NK-92 (cell line): ENCODE results near the gene NRG2.

Experiments
- DNase-seq: peaks from one replicate; lab custom pipeline; 2025; ENCODE audit not compliant: unreplicated experiment; lab: John Stamatoyannopoulos, UW

The NRG2 gene

DNA sequence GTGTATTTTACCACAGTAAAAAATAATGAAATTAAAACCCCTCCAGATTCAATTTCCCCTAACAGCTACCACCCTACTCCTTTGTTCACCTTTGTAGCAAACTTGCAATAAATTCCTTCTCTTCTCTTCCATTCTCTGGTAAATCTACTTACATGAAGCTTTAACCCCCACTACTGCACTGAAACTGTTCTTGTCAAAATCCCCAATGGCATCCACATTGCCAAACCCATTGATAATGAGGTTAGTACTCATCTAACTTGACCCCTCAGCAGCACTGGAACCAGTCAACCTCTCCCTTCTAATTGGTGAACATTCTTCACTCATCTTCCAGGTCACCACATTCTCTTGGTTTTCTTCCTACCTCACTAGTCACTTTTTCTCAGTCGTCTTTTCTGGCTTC, 29.6 kb downstream of the NRG2 start:
- no peak for DNase-seq

DNA sequence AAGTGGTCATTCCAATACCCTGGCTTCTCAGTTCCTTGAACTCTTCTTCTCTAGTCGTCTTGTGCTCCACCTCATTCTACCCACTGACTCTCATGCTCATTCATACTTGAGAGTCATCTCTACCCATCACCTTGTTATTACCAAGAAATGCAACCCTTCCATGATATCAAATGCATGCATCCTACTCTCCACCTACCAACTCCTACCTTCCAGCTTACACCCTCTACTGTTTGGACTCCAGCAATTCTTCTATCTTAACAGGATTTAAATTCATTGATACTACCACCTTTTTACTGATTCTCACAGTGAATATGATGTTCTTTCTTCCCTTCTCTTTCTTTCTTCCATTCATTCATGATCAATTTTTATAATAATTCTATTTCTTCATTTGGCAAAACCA, 30.7 kb downstream of the NRG2 start:
- DNase-seq: no peak

DNA sequence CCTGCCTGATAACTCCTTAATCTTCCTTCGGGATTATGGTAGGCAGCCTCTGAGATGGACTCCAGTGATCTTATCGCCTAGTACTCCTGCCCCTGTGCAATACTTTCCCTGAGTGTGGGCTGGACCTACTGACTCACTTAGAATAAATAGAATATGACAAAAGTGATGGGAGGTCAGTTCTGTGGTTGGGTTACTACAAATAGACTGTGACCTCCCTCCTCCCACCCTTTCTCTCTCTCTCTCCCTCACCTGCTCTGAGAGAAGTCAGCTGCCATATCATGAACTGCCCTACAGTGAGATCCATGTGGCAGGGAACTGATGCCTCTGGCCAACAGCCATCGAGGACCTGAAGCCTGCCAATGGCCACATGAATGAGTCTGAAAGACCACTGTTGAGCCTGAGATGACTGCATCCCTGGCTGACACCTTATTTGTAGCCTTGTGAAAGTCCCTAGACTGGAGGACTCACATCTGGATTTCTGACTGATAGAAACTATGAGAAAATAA, 31.7 kb downstream of the NRG2 start:
- no peak for DNase-seq

DNA sequence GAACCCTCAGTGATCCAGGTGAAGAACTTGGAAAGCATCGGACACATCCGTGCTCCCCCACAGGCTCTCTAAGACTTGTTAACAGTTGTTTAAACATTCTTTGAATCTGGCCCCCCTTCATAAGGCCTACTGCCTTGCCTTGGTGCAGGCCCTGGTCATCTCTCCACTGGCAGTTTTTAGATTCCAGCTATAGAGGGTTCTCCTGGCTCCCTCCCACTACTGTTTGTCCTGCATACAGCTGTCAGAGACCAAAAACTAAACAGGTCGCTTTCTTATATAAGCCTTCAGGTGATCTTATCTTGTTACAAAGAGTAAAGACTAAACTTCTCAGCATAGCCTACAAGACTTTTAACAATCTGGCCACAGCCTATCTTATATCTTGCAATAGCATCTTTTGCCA, 32.3 kb downstream of the NRG2 start:
- DNase-seq: no peak

DNA sequence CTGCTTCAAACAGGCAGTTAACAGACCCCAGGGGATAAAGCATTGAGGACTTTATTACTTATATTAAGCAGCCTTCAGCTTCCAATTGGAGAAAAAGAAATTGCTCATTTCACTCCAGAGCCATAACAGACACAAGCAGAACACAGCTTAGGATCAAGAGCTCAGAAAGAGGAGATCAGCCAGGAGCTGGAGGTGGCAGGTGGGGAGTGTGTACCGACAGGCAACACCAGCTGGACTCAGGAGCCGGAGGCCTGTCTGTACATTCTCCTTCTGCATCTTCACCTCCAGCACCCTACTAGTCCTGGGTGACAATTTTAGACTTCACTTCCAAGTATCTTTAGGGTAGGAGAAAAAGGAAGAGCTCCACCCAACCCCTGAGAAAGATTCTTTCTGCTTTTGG, 35.8 kb downstream of the NRG2 start:
- no peak for DNase-seq

DNA sequence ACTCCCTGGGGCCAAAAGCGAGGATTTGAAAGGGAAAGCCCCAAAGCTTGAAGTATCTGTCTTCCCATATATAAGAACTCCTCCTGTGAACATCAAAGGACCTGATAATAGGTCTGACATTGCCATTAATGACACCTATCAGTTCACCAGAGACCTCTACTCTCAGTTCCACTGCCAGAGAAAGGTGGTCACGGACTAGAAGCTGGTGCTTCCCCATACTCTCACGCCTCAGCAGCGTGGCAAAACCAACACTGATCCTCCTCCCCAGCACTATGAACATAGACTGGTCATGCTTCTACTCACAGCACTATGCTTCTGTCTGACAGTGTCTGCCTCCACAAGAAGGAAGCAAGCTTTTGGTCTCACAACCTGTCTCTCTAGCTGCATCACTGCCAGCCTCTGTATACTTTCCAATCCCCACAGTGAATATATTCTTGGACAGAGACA, 37.9 kb downstream of the NRG2 start:
- no peak for DNase-seq

DNA sequence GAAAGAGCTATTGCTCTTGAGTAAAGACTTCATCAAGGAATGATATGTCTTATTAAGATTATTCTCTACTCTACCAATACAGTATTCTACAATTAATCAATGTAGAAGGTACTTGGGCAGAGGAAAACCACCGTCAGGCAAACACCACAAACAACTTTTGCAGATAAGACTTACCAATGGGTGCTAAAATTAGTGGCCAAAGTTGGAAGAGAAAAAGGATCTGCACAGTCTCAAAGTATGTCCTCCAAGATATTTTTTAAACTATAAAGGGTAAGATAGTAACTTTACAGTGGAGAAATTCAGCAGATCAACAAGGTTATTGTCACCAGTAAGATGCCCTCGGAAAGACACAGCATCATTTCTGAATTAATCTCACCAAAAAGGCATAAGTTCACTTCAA, 38.9 kb downstream of the NRG2 start:
- no peak for DNase-seq

DNA sequence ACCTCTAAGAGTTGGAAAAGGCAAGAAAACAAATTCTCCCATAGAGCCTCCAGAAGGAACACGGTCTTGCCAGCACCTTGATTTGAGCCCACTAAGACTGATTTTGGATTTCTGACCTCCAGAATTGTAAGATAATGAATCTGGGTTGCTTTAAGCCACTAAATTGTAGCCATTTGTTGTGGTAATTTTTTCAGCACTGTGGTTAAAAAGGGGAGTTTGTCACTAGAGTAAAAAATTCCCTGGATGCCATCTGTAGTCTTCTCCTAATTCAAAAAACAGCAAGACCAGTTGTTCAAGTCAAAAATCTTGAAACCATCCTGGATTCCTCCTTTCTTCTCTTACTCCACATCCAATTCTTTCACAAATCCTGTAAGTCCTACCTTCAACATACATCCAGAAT, 39.6 kb downstream of the NRG2 start:
- DNase-seq: no peak

DNA sequence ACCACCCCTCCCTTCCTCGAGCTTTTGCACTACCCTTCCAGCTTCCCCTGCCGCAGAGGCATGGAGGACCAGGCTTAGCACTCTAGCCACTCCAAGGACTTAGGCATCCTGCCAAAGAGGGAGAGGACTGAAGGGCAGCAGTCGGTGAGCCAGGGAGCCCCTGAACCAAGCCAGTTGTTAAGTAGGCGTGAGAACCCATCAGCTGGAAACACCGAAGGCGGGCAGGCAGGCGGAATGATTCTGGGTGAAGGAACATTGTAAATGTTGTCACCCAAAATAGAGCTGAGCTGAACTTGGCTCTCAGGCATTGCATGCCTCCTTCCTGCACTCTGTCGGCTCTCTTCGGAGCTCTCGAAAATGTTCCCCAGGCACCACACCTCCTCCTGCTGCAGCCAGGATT, 42.8 kb downstream of the NRG2 start:
- no peak for DNase-seq

DNA sequence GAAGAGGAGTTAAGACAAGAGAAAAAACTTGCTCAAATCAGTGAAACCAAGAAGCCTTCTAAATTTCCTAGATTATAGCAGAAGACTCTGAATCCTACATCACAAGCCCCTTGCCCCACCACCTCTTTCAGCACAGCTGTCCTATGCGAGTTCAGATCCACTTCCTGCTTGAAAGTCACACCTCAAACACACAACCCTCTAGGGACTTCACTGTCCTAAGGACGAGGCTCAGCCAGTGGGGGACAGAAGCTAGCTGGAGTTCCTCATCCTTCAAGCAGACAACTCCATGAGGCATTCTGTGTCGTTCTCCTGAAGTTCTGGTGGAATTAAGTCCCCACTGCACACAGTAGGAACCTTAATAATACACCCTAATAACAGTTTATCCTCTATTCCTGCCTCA, 44.3 kb downstream of the NRG2 start:
- DNase-seq: no peak

DNA sequence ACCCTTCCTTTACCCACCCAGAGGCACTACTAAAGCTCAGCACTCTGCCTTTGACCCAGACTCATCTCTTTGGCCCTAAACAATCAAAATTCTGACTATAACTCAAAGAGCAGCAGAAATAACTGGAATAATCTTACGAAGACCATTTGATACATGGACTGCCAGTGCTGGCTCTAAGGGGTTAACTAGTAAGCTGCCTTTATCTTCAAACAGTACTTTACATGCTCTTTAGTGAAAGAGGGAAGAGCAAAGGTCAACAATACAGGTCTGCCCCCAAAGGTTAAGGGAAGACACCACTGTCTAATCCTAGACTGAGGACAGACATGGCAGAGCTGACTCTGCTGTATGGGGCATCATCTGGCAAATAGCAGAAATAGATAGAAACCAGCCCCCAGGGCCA, 45.8 kb downstream of the NRG2 start:
- no peak for DNase-seq

DNA sequence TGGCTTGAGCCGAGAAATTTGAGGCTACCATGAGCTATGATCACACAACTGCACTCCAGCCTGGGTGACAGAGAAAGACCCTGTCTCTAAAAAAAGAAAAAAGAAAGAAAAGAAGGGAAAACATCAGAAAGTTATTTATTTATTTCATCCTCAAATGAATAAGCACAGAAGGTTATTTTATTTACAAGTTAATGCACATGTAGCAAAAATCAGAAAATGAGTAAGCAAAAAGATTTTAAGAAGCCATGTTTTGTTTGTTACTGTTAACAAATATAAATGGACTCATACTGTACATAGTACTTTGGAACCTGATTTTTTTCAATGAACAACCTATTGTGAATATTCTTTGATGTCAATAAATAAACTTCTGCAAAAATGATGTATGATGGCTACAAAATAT, 47.2 kb downstream of the NRG2 start:
- DNase-seq: no peak

DNA sequence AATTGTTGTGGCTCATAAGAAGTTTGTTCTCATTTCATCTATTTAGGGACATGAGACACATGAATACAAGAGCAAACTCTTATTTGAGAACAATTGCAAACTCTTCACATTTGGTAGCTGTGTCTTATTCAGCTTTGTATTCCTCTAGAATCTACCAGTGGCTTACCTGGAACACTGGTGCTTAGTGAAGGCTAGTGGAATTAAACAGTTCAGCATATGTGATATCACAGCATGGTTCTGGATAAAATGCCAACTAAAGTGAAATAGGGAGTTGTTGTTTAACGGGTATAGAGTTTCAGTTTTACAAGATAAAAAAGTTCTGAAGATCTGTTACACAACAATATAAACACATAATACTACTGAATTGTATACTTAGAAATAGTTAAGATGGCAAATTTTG, 48.9 kb downstream of the NRG2 start:
- no peak for DNase-seq

DNA sequence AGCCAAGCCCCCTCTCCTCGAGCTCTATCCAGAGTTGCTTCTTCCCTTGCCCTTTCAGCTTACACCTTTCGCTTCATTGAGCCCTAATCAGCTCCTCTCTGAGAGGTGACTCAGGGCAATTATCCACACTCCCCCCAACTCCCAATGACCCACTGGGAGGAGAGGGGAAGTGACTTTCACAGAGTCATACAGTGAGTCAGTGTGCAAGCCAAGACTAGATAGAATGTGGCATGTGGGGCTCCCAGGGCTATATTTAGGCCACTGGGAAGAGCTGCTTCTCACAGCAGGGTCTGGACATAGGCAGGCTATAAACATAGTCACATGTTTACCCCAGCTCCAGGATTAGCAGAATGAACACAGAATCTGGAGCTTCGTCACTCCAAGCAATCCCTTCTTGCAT, 57.4 kb downstream of the NRG2 start:
- DNase-seq: no peak

DNA sequence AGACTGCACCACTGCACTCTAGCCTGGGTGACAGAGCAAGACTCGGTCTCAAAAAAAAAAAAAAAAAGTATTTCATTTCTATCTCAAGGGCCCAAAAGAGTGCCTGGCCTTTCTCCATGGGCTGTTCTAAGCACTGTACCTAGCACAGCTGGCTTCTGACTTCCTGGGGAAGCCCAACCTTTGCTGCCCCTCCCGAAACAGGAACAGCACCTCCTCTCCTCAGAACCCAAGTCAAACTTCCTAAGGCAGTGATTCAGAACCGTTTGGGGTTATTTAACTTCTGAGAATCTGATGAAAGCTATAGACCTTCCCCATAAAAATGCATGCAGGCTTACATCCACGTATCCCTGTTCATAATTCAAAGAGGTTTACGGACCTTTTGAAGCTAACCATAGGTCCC, 57.8 kb downstream of the NRG2 start:
- DNase-seq: no peak

DNA sequence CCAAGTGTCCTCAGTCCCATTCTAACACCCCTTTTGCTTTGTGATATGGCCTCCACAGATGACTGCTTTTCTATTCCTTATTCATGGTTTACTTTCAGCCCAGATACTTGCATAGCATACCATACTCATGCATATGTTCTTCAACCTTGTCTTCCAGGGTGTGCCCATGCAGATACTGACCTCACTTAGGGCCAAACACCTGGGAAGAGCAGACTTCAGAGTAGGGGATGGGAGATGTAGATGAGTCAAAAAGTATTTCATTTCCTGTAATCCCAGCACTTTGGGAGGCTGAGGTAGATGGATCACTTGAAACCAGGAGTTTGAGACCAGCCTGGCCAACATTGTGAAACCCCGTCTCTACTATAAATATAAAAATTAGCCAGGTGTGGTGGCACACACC, 58.3 kb downstream of the NRG2 start:
- DNase-seq: no peak

DNA sequence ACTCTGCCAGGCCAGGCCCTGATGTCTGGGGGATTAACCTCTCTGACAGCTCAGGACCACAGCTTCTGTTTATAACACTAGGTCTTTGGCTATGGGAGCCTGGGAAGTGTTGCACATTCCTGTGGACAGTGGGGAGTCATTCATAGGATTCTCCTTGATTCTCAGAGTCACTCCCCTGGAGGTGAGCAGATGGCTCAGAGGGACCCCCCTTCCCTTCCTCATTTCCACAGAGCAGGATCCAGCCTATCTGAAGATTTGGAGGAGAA, 60.2 kb downstream of the NRG2 start:
- DNase-seq: no peak

DNA sequence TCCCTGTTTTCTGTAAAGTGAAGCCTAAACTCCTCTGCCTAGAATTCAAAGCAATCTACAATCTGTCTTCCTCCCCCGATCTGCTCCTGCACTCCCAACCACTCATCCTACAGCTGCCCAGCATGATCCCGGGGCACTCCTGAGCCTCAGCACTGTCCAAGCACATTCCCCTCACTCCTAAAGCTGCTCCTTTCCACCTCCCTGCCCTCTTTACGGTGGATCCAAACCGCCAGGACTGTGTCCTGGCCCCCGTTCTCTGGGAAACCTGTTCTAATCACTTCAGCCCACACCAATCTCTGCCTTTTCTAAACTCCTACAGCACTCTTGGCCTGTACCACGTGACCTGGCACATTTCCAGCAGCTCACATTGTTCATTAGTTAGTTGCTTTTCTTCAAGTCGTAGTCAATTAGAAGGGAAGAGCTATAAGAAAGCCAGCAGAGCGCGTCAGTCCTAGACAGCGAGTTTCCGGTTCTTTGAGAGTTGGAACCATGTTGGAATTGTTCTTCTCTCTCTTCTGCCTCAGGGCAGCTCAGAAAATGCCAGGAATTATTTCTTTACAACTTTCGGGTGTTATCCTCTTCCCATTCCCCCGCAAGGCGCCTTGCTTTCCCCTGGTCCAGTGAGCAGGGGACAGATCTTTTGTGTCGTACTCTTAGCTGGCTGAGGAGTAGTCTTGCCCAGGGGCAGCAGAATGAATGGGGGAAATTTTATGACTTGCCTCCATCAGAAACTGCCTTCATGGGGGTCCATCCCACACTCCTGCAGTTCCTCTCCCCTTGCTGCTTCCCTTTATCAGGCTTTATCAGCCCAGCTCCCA, 60.7 kb downstream of the NRG2 start:
- DNase-seq: no peak

DNA sequence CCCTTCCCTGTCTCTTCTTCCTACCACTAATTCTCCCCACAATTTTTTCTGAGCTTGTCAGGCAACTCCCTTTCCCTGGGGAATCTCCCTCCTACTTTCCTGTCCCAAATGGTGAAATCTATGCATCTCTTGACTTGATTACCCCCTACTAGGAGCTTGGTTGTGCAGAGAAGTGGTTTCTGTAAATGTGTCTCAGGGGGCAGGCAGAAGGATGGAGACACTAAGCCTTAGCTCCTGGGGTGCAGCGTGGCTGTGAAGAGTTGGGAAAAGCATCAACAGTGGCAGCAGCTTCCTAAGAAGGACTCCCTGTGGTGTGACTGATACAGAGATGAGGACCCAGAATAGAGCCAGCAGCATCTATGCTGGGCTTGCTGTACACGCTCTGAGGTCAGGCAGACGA, 62.3 kb downstream of the NRG2 start:
- DNase-seq: no peak

DNA sequence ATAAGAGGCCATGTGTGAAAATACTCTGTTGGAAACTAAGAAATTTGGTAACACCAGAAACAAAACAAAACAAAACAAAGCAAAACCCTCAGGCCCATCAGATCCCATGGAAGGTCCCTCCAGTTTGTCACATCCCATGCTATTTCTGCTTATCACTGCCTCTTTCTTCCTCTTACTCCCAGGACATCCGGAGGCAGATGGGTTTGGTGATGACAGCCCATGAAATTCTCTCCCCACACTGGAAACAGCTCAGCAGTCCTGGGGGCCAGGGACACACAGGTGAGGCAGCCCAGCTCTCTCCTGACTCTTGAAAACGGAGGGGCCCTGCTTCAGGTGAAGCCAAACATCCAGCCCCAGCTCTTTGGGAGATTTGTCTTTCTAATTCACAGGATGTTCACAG, 63.2 kb downstream of the NRG2 start:
- no peak for DNase-seq

DNA sequence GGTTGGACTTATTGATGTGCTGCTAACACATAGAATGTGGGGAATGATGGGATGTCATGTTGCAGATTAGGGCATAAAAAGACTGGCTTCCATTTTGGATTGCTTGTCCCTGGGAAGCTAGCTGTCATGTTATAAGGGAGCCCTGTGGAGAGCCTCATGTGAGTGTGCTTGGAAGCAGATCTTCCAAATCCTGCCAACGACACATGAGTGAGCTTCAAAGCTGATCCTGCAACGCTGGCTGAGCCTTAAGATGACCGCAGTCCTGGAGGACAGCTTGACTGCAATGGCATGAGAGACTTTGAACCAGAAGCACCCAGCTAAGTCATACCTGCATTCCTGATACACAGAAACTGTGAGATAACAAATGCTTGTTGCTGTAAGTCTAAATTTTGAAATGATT, 63.6 kb downstream of the NRG2 start:
- DNase-seq: no peak

DNA sequence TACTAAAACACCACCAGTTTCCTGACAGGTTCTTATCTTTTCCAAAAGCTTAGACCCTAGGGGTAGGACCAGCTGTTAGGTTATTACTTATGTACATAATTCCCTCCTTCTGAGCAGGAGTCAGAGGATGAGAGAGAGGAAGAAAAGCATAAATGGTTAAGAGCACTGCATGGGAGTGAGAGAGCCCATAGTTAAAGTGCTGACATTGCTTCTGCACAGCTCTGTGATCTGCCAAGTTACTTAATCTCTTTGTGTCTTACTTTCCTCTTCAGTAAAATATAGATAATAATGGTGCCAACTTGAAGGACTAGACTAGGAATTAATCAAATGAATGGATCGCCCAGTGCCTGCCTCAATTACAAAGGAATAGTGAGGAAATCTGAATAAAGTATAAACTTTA, 66.4 kb downstream of the NRG2 start:
- no peak for DNase-seq

DNA sequence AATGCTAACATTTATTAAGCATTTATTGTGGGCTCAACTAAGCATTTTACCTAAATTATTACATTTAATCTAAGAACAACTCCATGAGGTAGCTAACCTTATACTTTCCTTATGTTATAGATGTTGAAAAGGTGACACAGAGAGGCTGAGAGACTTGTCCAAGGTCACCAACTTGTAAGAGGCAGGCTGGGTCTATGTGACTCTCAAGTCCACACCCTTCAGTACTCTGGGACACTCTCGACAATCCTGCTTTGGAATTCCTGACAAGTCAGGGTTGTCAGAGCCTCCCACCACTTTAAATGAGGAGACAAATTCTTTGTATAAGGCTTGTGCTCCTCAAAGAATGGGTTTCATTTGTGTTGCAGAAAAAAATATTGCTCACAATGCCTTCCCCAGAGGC, 67.2 kb downstream of the NRG2 start:
- DNase-seq: no peak
